Measurements from ENCODE around the gene SRBD1.

Gene SRBD1

GRCh38 chr2:45611020-45611859 is at the start of gene SRBD1:
SRBD1 (minus strand) TSS chr2:45611267; CDS start chr2:45605441, 5,826 bp downstream.
- DNase-seq: peak; percentile 95 to 98 (median 98)

GRCh38 chr2:45654250-45654649 is 43.2 kb upstream of the SRBD1 start:
- peak in 1 of 3 experiments; percentile 20 for DNase-seq

- DNase-seq: no peak
These were observed 42.3 kb upstream of the SRBD1 start for GRCh38 chr2:45653122-45653913.

GRCh38 chr2:45652090-45653031 is 41.3 kb upstream of the SRBD1 start:
- peak; percentile 24 to 60 (median 60) for DNase-seq

- DNase-seq: peak; percentile 51 to 86 (median 75)
These were observed 40.5 kb upstream of the SRBD1 start, which contains the start of gene PRKCE for GRCh38 chr2:45651415-45652089. PRKCE (plus strand) TSS chr2:45651675.

GRCh38 chr2:45650851-45651414 is 39.9 kb upstream of the SRBD1 start:
- DNase-seq: peak; percentile 75 to 88 (median 86)

GRCh38 chr2:45649858-45650811 is 39.1 kb upstream of the SRBD1 start:
- peak; percentile 23 to 67 (median 57) for DNase-seq

- DNase-seq: peak in 1 of 3 experiments; percentile 28
These were observed 38.4 kb upstream of the SRBD1 start for GRCh38 chr2:45649462-45649857.

GRCh38 chr2:45648636-45649035 is 37.6 kb upstream of the SRBD1 start:
- no peak for DNase-seq

- DNase-seq: no peak
These were observed 37.0 kb upstream of the SRBD1 start for GRCh38 chr2:45647986-45648520.

- DNase-seq: no peak
These were observed 36.3 kb upstream of the SRBD1 start for GRCh38 chr2:45647356-45647755.

GRCh38 chr2:45646289-45646688 is 35.2 kb upstream of the SRBD1 start:
- no peak for DNase-seq

- peak; percentile 71 to 87 (median 81) for DNase-seq
These were observed 32.8 kb upstream of the SRBD1 start for GRCh38 chr2:45643543-45644542.

- peak in 2 of 3 experiments; percentile 22 to 61 for DNase-seq
These were observed 32.0 kb upstream of the SRBD1 start for GRCh38 chr2:45643095-45643494.

- DNase-seq: no peak
These were observed 29.5 kb upstream of the SRBD1 start for GRCh38 chr2:45640576-45640975.

GRCh38 chr2:45637440-45637839 is 26.4 kb upstream of the SRBD1 start:
- DNase-seq: no peak

- peak in 1 of 3 experiments; percentile 24 for DNase-seq
These were observed 24.9 kb upstream of the SRBD1 start for GRCh38 chr2:45636008-45636407.

GRCh38 chr2:45634223-45634622 is 23.2 kb upstream of the SRBD1 start:
- DNase-seq: no peak

GRCh38 chr2:45631955-45632354 is 20.9 kb upstream of the SRBD1 start:
- no peak for DNase-seq
